Trophoblast cell (in vitro differentiated cells and primary cell): ENCODE results near the gene FRAS1.

ENCODE experiments used
- DNase-seq, 2 donors: peaks; one replicate each; pipeline ENCODE4 v3.0.0-alpha.2; 2016
- H2AFZ ChIP-seq: 2 replicates; pipeline ENCODE4 v1.6.1; 2013; ENCODE audit warnings: low read length, moderate library complexity, mild to moderate bottlenecking; ENCODE audit not compliant: insufficient read depth, poor library complexity
- H2AK5ac ChIP-seq: 2 replicates; pipeline ENCODE4 v1.6.1; 2013; ENCODE audit warnings: mild to moderate bottlenecking, low read length
- H2BK120ac ChIP-seq: 2 replicates; pipeline ENCODE4 v1.6.1; 2013; ENCODE audit warnings: low read length, mild to moderate bottlenecking, moderate library complexity; ENCODE audit not compliant: insufficient read depth, poor library complexity
- H2BK12ac ChIP-seq: 2 replicates; pipeline ENCODE4 v1.6.1; 2013; ENCODE audit warnings: mild to moderate bottlenecking, low read length, moderate library complexity
- H2BK5ac ChIP-seq: 2 replicates; pipeline ENCODE4 v1.6.1; 2013; ENCODE audit warnings: low read length, low read depth, moderate library complexity, mild to moderate bottlenecking; ENCODE audit not compliant: poor library complexity
- H3K14ac ChIP-seq: 2 replicates; pipeline ENCODE4 v1.6.1; 2013; ENCODE audit warnings: mild to moderate bottlenecking, low read length
- H3K18ac ChIP-seq: 2 replicates; pipeline ENCODE4 v1.6.1; 2013; ENCODE audit warnings: mild to moderate bottlenecking, low read length
- H3K23ac ChIP-seq: 2 replicates; pipeline ENCODE4 v1.6.1; 2013; ENCODE audit warnings: low read length
- H3K27ac ChIP-seq: 2 replicates; pipeline ENCODE4 v1.5.1; 2013; ENCODE audit warnings: low read depth, mild to moderate bottlenecking, inconsistent platforms, low read length, moderate library complexity
- H3K27me3 ChIP-seq: 2 replicates; pipeline ENCODE4 v1.6.1; 2013; ENCODE audit warnings: inconsistent platforms, mild to moderate bottlenecking, low read length, moderate library complexity; ENCODE audit not compliant: insufficient read depth
- H3K36me3 ChIP-seq, 2 experiments: 1 replicate in 1 of 2; 2 replicates in 1 of 2; pipeline ENCODE4 v1.6.1; 2013; ENCODE audit warnings: low read length in 2 of 2, mild to moderate bottlenecking in 2 of 2, moderate library complexity in 1 of 2; ENCODE audit not compliant: insufficient read depth in 2 of 2, control insufficient read depth in 1 of 2
- H3K4ac ChIP-seq: 2 replicates; pipeline ENCODE4 v1.6.1; 2013; ENCODE audit warnings: low read depth, mild to moderate bottlenecking, low read length, moderate library complexity
- H3K4me1 ChIP-seq, 2 experiments: 1 replicate in 1 of 2; 2 replicates in 1 of 2; pipeline ENCODE4 v1.6.1; 2013; ENCODE audit warnings: low read length in 2 of 2, mild to moderate bottlenecking in 2 of 2, moderate library complexity in 1 of 2; ENCODE audit not compliant: insufficient read depth in 2 of 2, control insufficient read depth in 1 of 2
- H3K4me2 ChIP-seq: 2 replicates; pipeline ENCODE4 v1.6.1; 2013; ENCODE audit warnings: inconsistent platforms, mild to moderate bottlenecking, low read length, moderate library complexity
- H3K4me3 ChIP-seq: 2 replicates; pipeline ENCODE4 v1.5.1; 2013; ENCODE audit warnings: mild to moderate bottlenecking, low read depth, low read length, inconsistent platforms
- H3K79me1 ChIP-seq: one replicate; pipeline ENCODE4 v1.6.1; 2013; ENCODE audit warnings: low read length
- H3K79me2 ChIP-seq: 2 replicates; pipeline ENCODE4 v1.6.1; 2013; ENCODE audit warnings: low read length, mild to moderate bottlenecking; ENCODE audit not compliant: control insufficient read depth, insufficient read depth, poor library complexity
- H3K9ac ChIP-seq: 2 replicates; pipeline ENCODE4 v1.6.1; 2013; ENCODE audit warnings: mild to moderate bottlenecking, low read length
- H3K9me3 ChIP-seq: 2 replicates; pipeline ENCODE4 v1.6.1; 2013; ENCODE audit warnings: low read depth, mild to moderate bottlenecking, control low read depth, inconsistent platforms, low read length; ENCODE audit not compliant: insufficient read depth
- H4K12ac ChIP-seq: 2 replicates; pipeline ENCODE4 v1.6.1; 2013; ENCODE audit warnings: low read depth, mild to moderate bottlenecking, low read length, moderate library complexity
- H4K8ac ChIP-seq: 2 replicates; pipeline ENCODE4 v1.6.1; 2013; ENCODE audit warnings: low read depth, mild to moderate bottlenecking, low read length, moderate library complexity
- H4K91ac ChIP-seq: one replicate; pipeline ENCODE4 v1.6.1; 2013; ENCODE audit warnings: low read depth, mild to moderate bottlenecking, low read length, moderate library complexity
- WGBS: extraction: QIAGEN DNeasy Blood & Tissue Kit; methylation state at CpG from one replicate; pipeline ENCODE4 v1.1.7; 2013; ENCODE audit warnings: missing lambda C conversion rate; ENCODE audit not compliant: insufficient read length, insufficient coverage; ENCODE audit errors: extremely low coverage; 5-methylcytosine and 5-hydroxymethylcytosine counted together

The FRAS1 gene

DNA sequence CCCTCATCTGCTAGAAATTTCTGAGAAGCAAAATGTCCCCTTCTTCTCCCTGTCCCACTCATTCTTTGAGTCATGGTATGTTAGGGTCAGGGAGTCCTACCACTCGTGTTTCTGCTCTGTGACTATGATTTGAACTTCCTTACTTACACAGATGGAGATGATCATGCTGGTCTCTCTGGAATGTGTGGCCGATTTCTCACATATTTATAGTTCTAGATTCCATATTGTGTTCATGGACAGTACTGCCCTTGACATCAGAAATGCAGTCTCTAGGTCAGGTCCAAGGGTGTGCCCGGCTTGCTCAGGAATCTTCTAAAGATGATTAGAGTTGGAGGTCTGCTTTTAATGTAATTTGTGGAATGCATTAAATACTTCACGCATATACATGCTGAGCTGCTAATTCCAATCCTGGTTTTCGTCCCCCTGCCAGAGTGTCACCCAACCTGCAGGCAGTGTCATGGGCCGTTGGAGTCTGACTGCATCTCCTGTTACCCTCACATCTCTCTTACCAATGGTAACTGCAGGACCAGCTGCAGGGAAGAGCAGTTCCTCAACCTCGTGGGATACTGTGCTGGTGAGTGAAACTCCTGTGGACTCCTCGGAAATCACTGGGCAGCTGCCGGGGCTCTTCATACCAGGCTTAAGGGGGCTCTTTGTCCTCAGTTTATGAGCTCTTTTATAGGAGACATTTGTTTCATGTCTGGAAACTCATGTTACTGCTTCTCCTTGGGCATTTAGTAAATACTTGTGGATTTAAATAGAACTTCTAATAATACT is 280.3 kb downstream of the FRAS1 start:
- Histone ChIP-seq H3K23ac (no peak overlapping the region), H3K4me1 (peaks cover 3 to 11% of the 10 kb centered on the region in 2 experiments), H3K27me3 (no peaks in the 10 kb centered on the region), H3K4ac (no peak overlapping the region), H3K4me3 (no peak overlapping the region), H2AK5ac (no peak overlapping the region), H2BK120ac (no peak overlapping the region), H3K79me2 (no peaks in the 10 kb centered on the region), H3K27ac (no peak overlapping the region), H4K8ac (no peak overlapping the region), H3K79me1 (peaks cover 2% of the 10 kb centered on the region), H2AFZ (no peak overlapping the region), H2BK12ac (no peak overlapping the region), H4K91ac (no peak overlapping the region), H3K9me3 (no peaks in the 10 kb centered on the region), H4K12ac (no peak overlapping the region), H3K9ac (no peak overlapping the region), H3K18ac (no peak overlapping the region), H3K36me3 (peaks cover 16 to 41% of the 10 kb centered on the region in 2 experiments), H2BK5ac (no peak overlapping the region), H3K14ac (no peak overlapping the region), H3K4me2 (no peak overlapping the region)
- no CpG with 5 or more reads among the region's 9 CpGs for WGBS
- DNase-seq = no peak

DNA sequence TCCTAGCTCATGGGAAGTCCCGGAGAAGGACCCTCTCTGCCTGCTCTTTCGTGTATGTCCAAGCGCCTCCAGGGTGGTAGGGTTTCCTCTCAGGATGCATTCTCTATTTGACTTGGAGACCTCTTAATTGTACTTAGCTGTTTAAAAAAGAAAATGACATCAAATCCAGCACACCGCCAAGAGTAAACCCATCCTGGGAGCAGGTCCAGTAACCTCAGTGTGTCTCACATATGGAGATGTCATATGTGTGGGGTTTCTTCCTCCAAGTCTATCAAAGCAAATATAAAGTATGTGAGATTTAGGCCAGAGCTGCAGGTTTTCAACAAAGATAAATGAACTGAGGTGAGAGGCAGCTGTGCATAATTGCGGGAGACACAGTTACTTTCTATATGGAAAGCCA is 285.0 kb downstream of the FRAS1 start:
- H2BK5ac ChIP-seq = no peak overlapping the region
- H3K79me2 ChIP-seq = no peaks in the 10 kb centered on the region
- H3K79me1 ChIP-seq = no peaks in the 10 kb centered on the region
- H3K23ac ChIP-seq = no peak overlapping the region
- H2AK5ac ChIP-seq = no peak overlapping the region
- H4K91ac ChIP-seq = no peak overlapping the region
- no peak overlapping the region for H2AFZ ChIP-seq
- no peak overlapping the region for H3K4me2 ChIP-seq
- H3K4me1 ChIP-seq = peaks cover 0 to 4% of the 10 kb centered on the region in 2 experiments
- no peak overlapping the region for H2BK12ac ChIP-seq
- H4K8ac ChIP-seq = no peak overlapping the region
- no peak overlapping the region for H3K18ac ChIP-seq
- WGBS = no CpG with 5 or more reads among the region's 5 CpGs
- peaks cover 15 to 27% of the 10 kb centered on the region in 2 experiments for H3K36me3 ChIP-seq
- no peak overlapping the region for H3K27ac ChIP-seq
- no peaks in the 10 kb centered on the region for H3K9me3 ChIP-seq
- H3K4me3 ChIP-seq = no peak overlapping the region
- no peak overlapping the region for H3K9ac ChIP-seq
- H2BK120ac ChIP-seq = no peak overlapping the region
- no peaks in the 10 kb centered on the region for H3K27me3 ChIP-seq
- H3K14ac ChIP-seq = no peak overlapping the region
- DNase-seq = no peak
- H3K4ac ChIP-seq = no peak overlapping the region
- H4K12ac ChIP-seq = no peak overlapping the region

DNA sequence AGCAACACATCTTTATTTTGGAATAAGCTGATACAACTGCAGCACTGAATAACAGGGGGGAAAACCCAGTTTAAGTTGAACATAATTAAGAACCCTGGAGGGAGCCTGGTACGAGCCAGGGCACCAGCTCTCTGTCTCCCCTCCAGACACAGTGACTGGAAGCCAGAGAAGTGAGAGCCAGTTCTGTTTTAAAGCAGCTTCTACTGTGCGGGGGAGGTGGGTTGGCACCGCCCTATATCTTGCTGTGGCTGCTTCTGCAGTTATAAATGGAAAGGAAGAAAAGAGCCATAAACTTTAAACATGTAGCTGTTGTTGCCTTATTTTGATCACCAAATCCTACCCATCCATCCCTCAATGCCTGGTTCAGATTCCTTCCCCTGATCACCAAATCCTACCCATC is 286.6 kb downstream of the FRAS1 start:
- no peak overlapping the region for H2AFZ ChIP-seq
- H3K9ac ChIP-seq = no peak overlapping the region
- H3K18ac ChIP-seq = no peak overlapping the region
- no CpG with 5 or more reads among the region's 3 CpGs for WGBS
- H3K27ac ChIP-seq = no peak overlapping the region
- H3K36me3 ChIP-seq = peaks cover 11 to 21% of the 10 kb centered on the region in 2 experiments
- H3K23ac ChIP-seq = no peak overlapping the region
- H3K14ac ChIP-seq = no peak overlapping the region
- H4K8ac ChIP-seq = no peak overlapping the region
- no peaks in the 10 kb centered on the region for H3K79me1 ChIP-seq
- H4K91ac ChIP-seq = no peak overlapping the region
- no peak overlapping the region for H3K4me3 ChIP-seq
- H3K27me3 ChIP-seq = no peaks in the 10 kb centered on the region
- no peak overlapping the region for H3K4ac ChIP-seq
- H2BK5ac ChIP-seq = no peak overlapping the region
- H3K4me2 ChIP-seq = no peak overlapping the region
- no peaks in the 10 kb centered on the region for H3K9me3 ChIP-seq
- no peak overlapping the region for H2BK120ac ChIP-seq
- H3K79me2 ChIP-seq = no peaks in the 10 kb centered on the region
- H2BK12ac ChIP-seq = no peak overlapping the region
- DNase-seq = no peak
- no peak overlapping the region for H2AK5ac ChIP-seq
- no peak overlapping the region for H4K12ac ChIP-seq
- no peaks in the 10 kb centered on the region for H3K4me1 ChIP-seq

DNA sequence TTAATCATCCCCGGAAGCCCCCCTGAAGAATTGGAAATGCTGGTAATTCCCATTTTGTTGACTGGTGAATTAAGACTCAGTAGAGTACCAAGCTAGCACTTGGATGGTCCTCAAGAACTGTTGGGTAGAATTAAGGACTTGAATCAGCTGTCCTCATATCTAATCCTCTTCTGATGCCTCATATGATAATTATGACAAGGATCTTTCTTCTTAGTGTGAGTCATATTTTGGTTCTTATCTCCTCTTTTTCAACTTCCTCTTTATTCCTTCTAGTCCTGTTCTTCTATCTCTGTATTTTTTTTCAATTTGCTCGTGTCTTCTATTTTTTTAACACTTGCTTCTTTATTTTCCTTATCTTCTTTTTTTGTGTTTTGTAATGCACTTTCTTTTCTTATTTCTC is 288.1 kb downstream of the FRAS1 start:
- no CpG with 5 or more reads among the region's 2 CpGs for WGBS

More for the DNA sequence above, 288.1 kb downstream of the FRAS1 start:
- Histone ChIP-seq H3K23ac (no peak overlapping the region), H4K8ac (no peak overlapping the region), H3K27me3 (no peaks in the 10 kb centered on the region), H3K79me1 (no peaks in the 10 kb centered on the region), H3K4me1 (no peaks in the 10 kb centered on the region), H2BK5ac (no peak overlapping the region), H2AK5ac (no peak overlapping the region), H3K9me3 (no peaks in the 10 kb centered on the region), H3K79me2 (no peaks in the 10 kb centered on the region), H4K91ac (no peak overlapping the region), H2BK12ac (no peak overlapping the region), H4K12ac (no peak overlapping the region), H3K27ac (no peak overlapping the region), H3K36me3 (peaks cover 10 to 14% of the 10 kb centered on the region in 2 experiments), H2AFZ (no peak overlapping the region), H2BK120ac (no peak overlapping the region), H3K9ac (no peak overlapping the region), H3K18ac (no peak overlapping the region), H3K14ac (no peak overlapping the region), H3K4me3 (no peak overlapping the region), H3K4me2 (no peak overlapping the region), H3K4ac (no peak overlapping the region)
- peak in 1 of 2 donors; percentile 36 for DNase-seq
